PFSK-1 (cell line): ENCODE data around the gene NFIC.

ENCODE experiments used
- FOXP2 ChIP-seq: optimal IDR thresholded peaks from 2 replicates; pipeline ENCODE3; 2011; ENCODE audit warnings: borderline replicate concordance, control low read depth, inconsistent platforms; ENCODE audit not compliant: insufficient read depth; ENCODE audit errors: extremely low read length, extremely low read depth
- POLR2AphosphoS5 ChIP-seq: IDR thresholded peaks from 2 replicates; pipeline ENCODE4 v1.6.1; 2012; ENCODE audit warnings: low read depth, mild to moderate bottlenecking, control low read depth, low read length, moderate library complexity
- SIN3A ChIP-seq: IDR thresholded peaks from 2 replicates; pipeline ENCODE4 v1.6.1; 2012; ENCODE audit warnings: mild to moderate bottlenecking, low read length, moderate library complexity, borderline replicate concordance; ENCODE audit not compliant: insufficient read depth
- TAF1 ChIP-seq: IDR thresholded peaks from 2 replicates; pipeline ENCODE4 v1.6.1; 2012; ENCODE audit warnings: low read length, control low read depth, borderline replicate concordance; ENCODE audit not compliant: insufficient read depth
- TF ChIP-seq, protein P1 (sequence below), 2 experiments: IDR thresholded peaks; 2 replicates each; pipeline versions ENCODE4 v1.6.1 to v1.8.0; 2011 to 2012; ENCODE audit warnings: low read depth in 2 of 2, low read length in 2 of 2, control low read depth in 1 of 2, inconsistent platforms in 1 of 2, mild to moderate bottlenecking in 1 of 2, moderate library complexity in 1 of 2; ENCODE audit not compliant: insufficient read depth in 1 of 2

NFIC gene

DNA sequence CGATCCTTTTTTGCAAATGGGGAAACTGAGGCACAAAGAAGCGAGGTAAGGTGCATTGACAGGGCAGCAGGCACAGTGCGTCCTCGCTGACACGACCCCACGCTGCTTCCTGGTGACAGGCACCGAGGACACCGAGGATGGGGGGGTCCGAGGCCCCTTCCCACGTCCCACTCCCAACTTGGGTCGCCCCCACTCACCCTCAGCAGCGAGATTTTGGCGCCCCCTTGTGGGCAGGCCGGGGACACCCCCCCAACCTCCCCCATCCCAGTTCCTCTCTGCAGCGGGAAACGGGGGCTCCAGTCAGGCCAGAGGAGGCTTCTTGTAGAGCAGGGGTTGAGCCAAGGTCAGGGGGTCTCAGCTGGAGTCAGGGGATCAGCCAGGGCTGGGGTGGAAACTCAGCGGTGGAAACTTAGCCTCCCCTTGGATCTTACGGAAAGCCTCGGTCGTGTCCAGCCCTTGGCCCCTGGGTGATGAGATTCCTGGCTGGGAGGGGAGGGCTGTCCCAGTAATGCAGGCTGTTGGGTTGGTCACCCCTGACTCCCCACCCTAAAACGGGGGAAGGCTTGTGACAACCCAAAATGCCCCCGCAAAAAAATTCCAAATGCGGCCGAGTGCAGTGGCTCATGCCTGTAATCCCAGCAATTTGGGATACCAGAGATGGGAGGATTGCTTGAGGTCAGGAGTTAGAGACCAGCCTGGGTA, 105.7 kb downstream of the NFIC start:
- TF ChIP-seq POLR2AphosphoS5 (no peak), TAF1 (no peak), FOXP2 (no peak), SIN3A (no peak)
- TF ChIP-seq, protein P1, sequence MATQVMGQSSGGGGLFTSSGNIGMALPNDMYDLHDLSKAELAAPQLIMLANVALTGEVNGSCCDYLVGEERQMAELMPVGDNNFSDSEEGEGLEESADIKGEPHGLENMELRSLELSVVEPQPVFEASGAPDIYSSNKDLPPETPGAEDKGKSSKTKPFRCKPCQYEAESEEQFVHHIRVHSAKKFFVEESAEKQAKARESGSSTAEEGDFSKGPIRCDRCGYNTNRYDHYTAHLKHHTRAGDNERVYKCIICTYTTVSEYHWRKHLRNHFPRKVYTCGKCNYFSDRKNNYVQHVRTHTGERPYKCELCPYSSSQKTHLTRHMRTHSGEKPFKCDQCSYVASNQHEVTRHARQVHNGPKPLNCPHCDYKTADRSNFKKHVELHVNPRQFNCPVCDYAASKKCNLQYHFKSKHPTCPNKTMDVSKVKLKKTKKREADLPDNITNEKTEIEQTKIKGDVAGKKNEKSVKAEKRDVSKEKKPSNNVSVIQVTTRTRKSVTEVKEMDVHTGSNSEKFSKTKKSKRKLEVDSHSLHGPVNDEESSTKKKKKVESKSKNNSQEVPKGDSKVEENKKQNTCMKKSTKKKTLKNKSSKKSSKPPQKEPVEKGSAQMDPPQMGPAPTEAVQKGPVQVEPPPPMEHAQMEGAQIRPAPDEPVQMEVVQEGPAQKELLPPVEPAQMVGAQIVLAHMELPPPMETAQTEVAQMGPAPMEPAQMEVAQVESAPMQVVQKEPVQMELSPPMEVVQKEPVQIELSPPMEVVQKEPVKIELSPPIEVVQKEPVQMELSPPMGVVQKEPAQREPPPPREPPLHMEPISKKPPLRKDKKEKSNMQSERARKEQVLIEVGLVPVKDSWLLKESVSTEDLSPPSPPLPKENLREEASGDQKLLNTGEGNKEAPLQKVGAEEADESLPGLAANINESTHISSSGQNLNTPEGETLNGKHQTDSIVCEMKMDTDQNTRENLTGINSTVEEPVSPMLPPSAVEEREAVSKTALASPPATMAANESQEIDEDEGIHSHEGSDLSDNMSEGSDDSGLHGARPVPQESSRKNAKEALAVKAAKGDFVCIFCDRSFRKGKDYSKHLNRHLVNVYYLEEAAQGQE (IDR thresholded peaks at IDR 0.05; ENCODE audit: insufficient read depth in 1 of 2, low read depth in 2 of 2, low read length in 2 of 2): no peak

DNA sequence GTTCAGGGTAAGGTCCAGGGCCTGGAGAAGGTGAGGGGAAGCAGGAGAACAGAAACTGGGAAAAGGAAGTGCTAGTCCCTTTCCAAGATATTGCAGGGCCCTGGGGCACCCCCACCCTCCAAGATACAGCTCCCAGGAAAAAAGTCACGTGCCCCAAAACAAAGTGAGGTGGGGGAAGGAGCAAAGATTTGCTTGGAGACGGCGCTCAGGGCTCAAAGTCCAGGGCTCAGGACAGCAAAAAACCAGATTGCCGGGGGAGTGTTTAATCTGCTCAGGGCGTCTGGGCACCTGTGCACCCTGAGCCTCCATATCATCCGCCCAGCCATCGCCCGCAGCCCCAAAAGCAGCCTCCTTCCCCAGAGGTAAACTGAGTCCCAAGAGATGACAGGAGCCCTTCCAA, 107.6 kb downstream of the NFIC start:
- TF ChIP-seq, protein P1 (IDR thresholded peaks at IDR 0.05; ENCODE audit: insufficient read depth in 1 of 2, low read depth in 2 of 2, low read length in 2 of 2): no peak
- TF ChIP-seq FOXP2 (no peak), SIN3A (no peak), POLR2AphosphoS5 (no peak), TAF1 (no peak)

DNA sequence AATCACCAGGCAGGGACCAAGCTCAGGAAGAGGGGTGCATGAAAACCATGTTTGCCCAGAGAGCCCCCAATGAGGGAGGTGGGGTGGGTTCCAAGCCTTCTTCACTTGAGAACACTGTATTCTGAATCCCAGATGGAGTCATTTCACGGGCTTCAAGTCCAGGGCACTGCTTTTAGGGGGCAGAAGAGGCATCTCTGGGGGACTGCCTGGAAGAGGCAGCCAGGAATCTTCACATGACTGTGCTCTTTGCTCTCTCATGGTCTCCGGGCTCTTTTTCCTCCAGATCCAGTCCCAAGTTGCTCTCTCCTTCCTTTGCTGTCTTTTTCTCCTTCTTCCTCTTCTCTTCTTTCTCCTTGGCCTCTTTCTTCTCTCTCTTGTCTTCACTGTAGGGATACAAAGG, 108.2 kb downstream of the NFIC start:
- TF ChIP-seq SIN3A: no peak
- TF ChIP-seq, protein P1 (IDR thresholded peaks at IDR 0.05; ENCODE audit: insufficient read depth in 1 of 2, low read depth in 2 of 2, low read length in 2 of 2): no peak
- no peak for TF ChIP-seq POLR2AphosphoS5
- TF ChIP-seq TAF1: no peak
- no peak for TF ChIP-seq FOXP2

DNA sequence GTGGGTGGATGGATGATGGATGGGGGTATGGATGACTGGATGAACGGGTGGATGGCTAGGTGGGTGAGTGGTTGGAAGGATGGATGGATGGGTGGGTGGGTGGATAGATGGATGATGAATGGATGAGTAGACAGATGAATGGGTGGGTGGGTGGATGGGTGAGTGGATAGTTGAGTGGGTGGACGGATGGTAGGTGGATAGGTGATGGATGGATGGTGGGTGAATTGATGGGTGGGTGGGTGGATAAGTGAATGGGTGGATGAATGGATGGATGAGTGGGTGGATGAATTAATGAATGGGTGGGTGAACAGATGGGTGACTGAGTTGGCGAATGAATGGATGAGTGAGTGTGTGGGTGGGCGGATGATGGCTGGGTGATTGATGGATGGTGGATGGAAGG, 109.1 kb downstream of the NFIC start:
- TF ChIP-seq TAF1 (no peak), FOXP2 (no peak), POLR2AphosphoS5 (no peak), SIN3A (no peak)
- TF ChIP-seq, protein P1 (IDR thresholded peaks at IDR 0.05; ENCODE audit: insufficient read depth in 1 of 2, low read depth in 2 of 2, low read length in 2 of 2): no peak

DNA sequence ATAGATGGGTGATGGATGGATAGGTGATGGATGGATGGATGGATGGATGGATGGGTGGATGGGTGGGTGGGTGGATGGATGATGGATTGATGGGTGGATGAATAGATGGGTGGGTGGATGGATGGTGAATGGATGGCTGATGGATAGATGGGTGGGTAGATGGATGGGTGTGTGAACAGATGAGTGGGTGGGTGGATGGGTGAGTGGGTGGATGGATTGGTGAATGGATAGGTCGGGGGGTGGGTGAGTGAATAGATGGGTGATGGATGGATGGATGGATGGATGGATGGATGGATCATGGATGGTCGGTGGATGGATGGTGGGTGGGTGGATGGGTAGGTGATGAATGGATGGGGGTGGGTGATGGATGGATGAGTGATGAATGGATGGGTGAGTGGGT, 110.4 kb downstream of the NFIC start:
- no peak for TF ChIP-seq TAF1
- TF ChIP-seq, protein P1 (IDR thresholded peaks at IDR 0.05; ENCODE audit: insufficient read depth in 1 of 2, low read depth in 2 of 2, low read length in 2 of 2): no peak
- TF ChIP-seq POLR2AphosphoS5: no peak
- TF ChIP-seq FOXP2: no peak
- TF ChIP-seq SIN3A: no peak
